Tibial nerve (tissue), 4 donors: Measurements from ENCODE around the gene SSPN. TPM values are rescaled to one million over a fixed set of nuclear protein-coding genes. Genes with fewer than 3 reads are reported as not detected.
A peak's percentile ranks its signal among the peaks of the same experiment; 100 is the strongest.

Experiments
- DNase-seq, 2 donors: peaks; one replicate each; pipeline ENCODE4 v3.0.0-alpha.2; 2019; ENCODE audit warnings: low spot score in 2 of 2
- H3K27ac ChIP-seq, 4 donors: fragments of 200-600 bp; sonication (generic) in 3 of 4; one replicate each; pipeline ENCODE4 v1.5.1; 2017 to 2019; ENCODE audit warnings: mild to moderate bottlenecking in 1 of 4
- H3K27me3 ChIP-seq, 2 donors: fragments of 200-600 bp; sonication (generic) in 1 of 2; one replicate each; pipeline versions ENCODE4 v1.5.1 to v1.6.0; 2017 to 2019
- H3K36me3 ChIP-seq, 3 donors: fragments of 200-600 bp; sonication (generic); one replicate each; pipeline ENCODE4 v1.5.1; 2018 to 2019
- H3K4me1 ChIP-seq, 4 donors: fragments of 200-600 bp; sonication (generic) in 3 of 4; one replicate each; pipeline ENCODE4 v1.5.1; 2017 to 2019
- H3K4me3 ChIP-seq, 4 donors: fragments of 200-600 bp; sonication (generic) in 3 of 4; one replicate each; pipeline ENCODE4 v1.5.1; 2017 to 2019; ENCODE audit warnings: mild to moderate bottlenecking in 1 of 4, moderate library complexity in 1 of 4
- H3K9me3 ChIP-seq, 4 donors: fragments of 200-600 bp; sonication (generic) in 3 of 4; one replicate each; pipeline ENCODE4 v1.5.1; 2017 to 2019
- CTCF ChIP-seq, 5 experiments: fragments of 200-600 bp in 3 of 5; fragments of 450-650 bp in 2 of 5; sonication (generic) in 3 of 5; IDR thresholded peaks; one replicate each; pipeline ENCODE4 v1.5.1; 2016 to 2019; ENCODE audit warnings: antibody characterized with exemption in 5 of 5, mild to moderate bottlenecking in 3 of 5, moderate library complexity in 2 of 5
- EP300 ChIP-seq, 2 donors: sonication (generic); formaldehyde crosslinking; IDR thresholded peaks; one replicate each; pipeline ENCODE4 v1.6.1; 2017; ENCODE audit warnings: antibody characterized with exemption in 2 of 2, mild to moderate bottlenecking in 1 of 2
- POLR2A ChIP-seq, 2 donors: fragments of 450-650 bp; IDR thresholded peaks; one replicate each; pipeline ENCODE4 v1.6.1; 2017; ENCODE audit warnings: antibody characterized with exemption in 2 of 2, mild to moderate bottlenecking in 2 of 2, moderate library complexity in 2 of 2
- WGBS, 2 donors: methylation state at CpG; one replicate each; pipeline ENCODE4 v1.1.5; 2018; 5-methylcytosine and 5-hydroxymethylcytosine counted together
- total RNA-seq, 4 donors: library from RNA; depleted of rRNA; stranded (reverse); fragments of >200 nt; gene quantifications; one replicate each; pipeline ENCODE4 v1.1.0, GENCODE V29; 2016

SSPN gene
- total RNA-seq, 4 donors from 2014 or later: 19.2 to 54.4 (median 45.2) TPM

GRCh38 chr12:26226122-26226521 is 30.7 kb downstream of the SSPN start:
- H3K4me1 ChIP-seq: peaks cover 0 to 14% (median 0%) of the 10 kb centered on the region in 4 donors
- no peak for TF ChIP-seq POLR2A (IDR thresholded peaks at IDR 0.05)
- no peak for TF ChIP-seq CTCF (IDR thresholded peaks at IDR 0.05)
- no peak for TF ChIP-seq EP300 (IDR thresholded peaks at IDR 0.05)
- 71 to 74% methylated on average over 10 of the region's 10 CpGs for WGBS, 2 donors
- H3K4me3 ChIP-seq: peak overlapping the region; percentile 23 to 54 (median 46)
- no peaks in the 10 kb centered on the region for H3K36me3 ChIP-seq
- no peaks in the 10 kb centered on the region for H3K27me3 ChIP-seq
- H3K9me3 ChIP-seq: no peaks in the 10 kb centered on the region
- no peak for DNase-seq
- peak overlapping the region in 1 of 4 donors; percentile 63 for H3K27ac ChIP-seq

GRCh38 chr12:26226629-26227360 is 31.4 kb downstream of the SSPN start:
- Histone ChIP-seq H3K9me3 (no peaks in the 10 kb centered on the region), H3K4me3 (peak overlapping the region; percentile 23 to 54 (median 46)), H3K4me1 (peaks cover 0 to 20% (median 0%) of the 10 kb centered on the region in 4 donors), H3K36me3 (no peaks in the 10 kb centered on the region), H3K27ac (peak overlapping the region in 3 of 4 donors; percentile 16 to 63 (median 34)), H3K27me3 (no peaks in the 10 kb centered on the region)
- WGBS, 2 donors: 21% methylated on average over 31 to 42 of the region's 44 CpGs
- DNase-seq: no peak
- TF ChIP-seq EP300 (IDR thresholded peaks at IDR 0.05) (no peak), CTCF (IDR thresholded peaks at IDR 0.05) (no peak), POLR2A (IDR thresholded peaks at IDR 0.05) (no peak)

GRCh38 chr12:26227361-26227745 is 32.0 kb downstream of the SSPN start:
- Histone ChIP-seq H3K27ac (no peak overlapping the region), H3K4me1 (peaks cover 0 to 24% (median 0%) of the 10 kb centered on the region in 4 donors), H3K27me3 (no peaks in the 10 kb centered on the region), H3K36me3 (no peaks in the 10 kb centered on the region), H3K9me3 (no peaks in the 10 kb centered on the region), H3K4me3 (peak overlapping the region; percentile 23 to 54 (median 46))
- TF ChIP-seq EP300 (IDR thresholded peaks at IDR 0.05) (no peak), CTCF (IDR thresholded peaks at IDR 0.05) (no peak), POLR2A (IDR thresholded peaks at IDR 0.05) (no peak)
- DNase-seq: no peak
- 58 to 61% methylated on average over 6 of the region's 6 CpGs for WGBS, 2 donors

- WGBS, 2 donors: 83 to 85% methylated on average over 4 of the region's 4 CpGs
- DNase-seq: no peak
- Histone ChIP-seq H3K4me3 (no peak overlapping the region), H3K36me3 (no peaks in the 10 kb centered on the region), H3K9me3 (no peaks in the 10 kb centered on the region), H3K27ac (no peak overlapping the region), H3K4me1 (peaks cover 0 to 24% (median 0%) of the 10 kb centered on the region in 4 donors), H3K27me3 (no peaks in the 10 kb centered on the region)
- TF ChIP-seq EP300 (IDR thresholded peaks at IDR 0.05): no peak
- no peak for TF ChIP-seq CTCF (IDR thresholded peaks at IDR 0.05)
- no peak for TF ChIP-seq POLR2A (IDR thresholded peaks at IDR 0.05)
Measured at GRCh38 chr12:26229910-26230309, 34.5 kb downstream of the SSPN start.

GRCh38 chr12:26231470-26231869 is 36.1 kb downstream of the SSPN start:
- Histone ChIP-seq H3K4me3 (no peak overlapping the region), H3K4me1 (peaks cover 0 to 17% (median 0%) of the 10 kb centered on the region in 4 donors), H3K27ac (no peak overlapping the region), H3K9me3 (no peaks in the 10 kb centered on the region), H3K27me3 (no peaks in the 10 kb centered on the region), H3K36me3 (no peaks in the 10 kb centered on the region)
- no peak for DNase-seq
- WGBS, 2 donors: 56 to 67% methylated on average over 4 of the region's 4 CpGs
- TF ChIP-seq POLR2A (IDR thresholded peaks at IDR 0.05) (no peak), EP300 (IDR thresholded peaks at IDR 0.05) (no peak), CTCF (IDR thresholded peaks at IDR 0.05) (no peak)
